ENCODE measurements around the gene SH3PXD2A. TPM values are rescaled to one million over a fixed set of nuclear protein-coding genes. Genes with fewer than 3 reads are reported as not detected.

The SH3PXD2A gene
- total and polyA plus RNA-seq, 2 of the 4 experiments (the other 2 are of a cell fraction) = 6.3 to 23.0 TPM

DNA sequence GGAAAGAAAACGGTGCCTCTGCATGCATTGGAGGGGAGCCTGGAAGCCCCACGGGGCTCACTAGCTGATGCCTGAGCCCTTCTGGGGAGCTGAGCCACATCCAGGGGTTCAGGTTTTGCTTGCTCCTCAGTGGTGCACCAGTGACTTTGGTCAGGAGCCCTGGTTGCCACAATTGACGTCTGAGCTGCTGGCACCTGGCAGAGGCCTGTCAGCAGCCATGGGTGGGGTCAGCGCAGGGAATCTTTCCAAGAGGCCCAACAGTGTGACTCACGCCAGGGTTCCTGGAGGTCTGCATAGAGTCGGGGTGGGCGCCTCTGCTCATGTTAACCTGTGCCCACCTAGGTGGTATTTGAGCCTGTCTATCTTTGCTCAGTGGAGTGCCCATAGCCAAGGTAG, 223.1 kb downstream of the SH3PXD2A start:
- CTCF ChIA-PET = no interaction called here
- Histone ChIP-seq H3K23ac (ENCODE audit: low read depth, low read length) (no peak overlapping the region), H3K27me3 (ENCODE audit: control insufficient read depth, insufficient read depth, low read length) (no peaks in the 10 kb centered on the region), H3K27ac (ENCODE audit: insufficient read depth, low read length) (no peak overlapping the region), H3K4me2 (ENCODE audit: low read depth, low read length) (no peak overlapping the region), H3K4me1 (ENCODE audit: control insufficient read depth, insufficient read depth, low read length) (peaks cover 7% of the 10 kb centered on the region), H4K20me1 (ENCODE audit: insufficient read depth, low read length) (peaks cover 56% of the 10 kb centered on the region), H2BK15ac (ENCODE audit: low read depth, low read length) (no peak overlapping the region), H3K9me1 (ENCODE audit: insufficient read depth, low read length) (peaks cover 21% of the 10 kb centered on the region), H2AFZ (replicated peaks; ENCODE audit: low read length, poor library complexity) (no peak overlapping the region), H3K56ac (ENCODE audit: extremely low read depth, insufficient read depth, low read length) (no peak overlapping the region), H4K8ac (ENCODE audit: low read depth in 2 of 2, low read length in 2 of 2) (no peak overlapping the region), H2BK20ac (ENCODE audit: low read depth, low read length) (no peak overlapping the region), H3K14ac (replicated peaks; ENCODE audit: low read depth, low read length) (no peak overlapping the region), H3K4me3 (ENCODE audit: insufficient read depth, low read depth, low read length) (no peak overlapping the region), H3K9me3 (ENCODE audit: control insufficient read depth, insufficient read depth, low read length) (no peaks in the 10 kb centered on the region), H2BK120ac (ENCODE audit: low read depth, low read length) (no peak overlapping the region), H3K79me1 (ENCODE audit: low read depth in 1 of 2, low read length in 2 of 2) (peaks cover 58 to 90% of the 10 kb centered on the region in 2 experiments), H4K91ac (ENCODE audit: insufficient read depth, low read depth, low read length) (no peak overlapping the region), H4K5ac (ENCODE audit: low read depth, low read length) (no peak overlapping the region), H2AK9ac (replicated peaks; ENCODE audit: low read depth, low read length, poor library complexity) (no peak overlapping the region), H2BK5ac (ENCODE audit: low read depth, low read length, poor library complexity, severe bottlenecking) (no peak overlapping the region), H3K4ac (ENCODE audit: low read depth, low read length) (no peak overlapping the region), H3K36me3 (ENCODE audit: control insufficient read depth, insufficient read depth, low read length) (peaks cover 42% of the 10 kb centered on the region), H3K9ac (ENCODE audit: low read depth, low read length) (no peak overlapping the region), H2AK5ac (ENCODE audit: low read depth, low read length) (no peak overlapping the region), H3K18ac (ENCODE audit: low read depth, low read length) (no peak overlapping the region)
- in situ Hi-C loops (cut with MboI; ENCODE audit: low sequenced_read_pairs) = no loop called here
- dilution Hi-C loops (cut with HindIII; ENCODE audit: low sequenced_read_pairs, unreplicated experiment) = no loop called here
- POLR2A ChIA-PET (ENCODE audit: unreplicated experiment) = no interaction called here
- WGBS, 2 experiments (ENCODE audit: extremely low coverage in 2 of 2, insufficient read length in 1 of 2) = 84% methylated on average over 5 of the region's 7 CpGs; no CpG with 5 or more reads in 1 of the 2 experiments
- no peak for ATAC-seq (ENCODE audit: low read depth)
- TF ChIP-seq RCOR1 (IDR thresholded peaks at IDR 0.05; ENCODE audit: insufficient replicate concordance, low read length) = no peak
- TF ChIP-seq NFE2L2 (IDR thresholded peaks at IDR 0.05; ENCODE audit: low read depth, low read length) = no peak
- no peak for TF ChIP-seq CEBPB (IDR thresholded peaks at IDR 0.05; ENCODE audit: low read depth, low read length)
- no peak for TF ChIP-seq CHD1 (IDR thresholded peaks at IDR 0.05; ENCODE audit: low read depth, low read length)
- TF ChIP-seq, protein P1, sequence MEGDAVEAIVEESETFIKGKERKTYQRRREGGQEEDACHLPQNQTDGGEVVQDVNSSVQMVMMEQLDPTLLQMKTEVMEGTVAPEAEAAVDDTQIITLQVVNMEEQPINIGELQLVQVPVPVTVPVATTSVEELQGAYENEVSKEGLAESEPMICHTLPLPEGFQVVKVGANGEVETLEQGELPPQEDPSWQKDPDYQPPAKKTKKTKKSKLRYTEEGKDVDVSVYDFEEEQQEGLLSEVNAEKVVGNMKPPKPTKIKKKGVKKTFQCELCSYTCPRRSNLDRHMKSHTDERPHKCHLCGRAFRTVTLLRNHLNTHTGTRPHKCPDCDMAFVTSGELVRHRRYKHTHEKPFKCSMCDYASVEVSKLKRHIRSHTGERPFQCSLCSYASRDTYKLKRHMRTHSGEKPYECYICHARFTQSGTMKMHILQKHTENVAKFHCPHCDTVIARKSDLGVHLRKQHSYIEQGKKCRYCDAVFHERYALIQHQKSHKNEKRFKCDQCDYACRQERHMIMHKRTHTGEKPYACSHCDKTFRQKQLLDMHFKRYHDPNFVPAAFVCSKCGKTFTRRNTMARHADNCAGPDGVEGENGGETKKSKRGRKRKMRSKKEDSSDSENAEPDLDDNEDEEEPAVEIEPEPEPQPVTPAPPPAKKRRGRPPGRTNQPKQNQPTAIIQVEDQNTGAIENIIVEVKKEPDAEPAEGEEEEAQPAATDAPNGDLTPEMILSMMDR (conservative IDR thresholded peaks at IDR 0.05; ENCODE audit: low read depth, low read length) = no peak
- no peak for TF ChIP-seq MXI1 (IDR thresholded peaks at IDR 0.05; ENCODE audit: borderline replicate concordance, low read depth, low read length)
- TF ChIP-seq, protein P2, sequence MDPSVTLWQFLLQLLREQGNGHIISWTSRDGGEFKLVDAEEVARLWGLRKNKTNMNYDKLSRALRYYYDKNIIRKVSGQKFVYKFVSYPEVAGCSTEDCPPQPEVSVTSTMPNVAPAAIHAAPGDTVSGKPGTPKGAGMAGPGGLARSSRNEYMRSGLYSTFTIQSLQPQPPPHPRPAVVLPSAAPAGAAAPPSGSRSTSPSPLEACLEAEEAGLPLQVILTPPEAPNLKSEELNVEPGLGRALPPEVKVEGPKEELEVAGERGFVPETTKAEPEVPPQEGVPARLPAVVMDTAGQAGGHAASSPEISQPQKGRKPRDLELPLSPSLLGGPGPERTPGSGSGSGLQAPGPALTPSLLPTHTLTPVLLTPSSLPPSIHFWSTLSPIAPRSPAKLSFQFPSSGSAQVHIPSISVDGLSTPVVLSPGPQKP (IDR thresholded peaks at IDR 0.05; ENCODE audit: borderline replicate concordance, low read depth, low read length) = no peak
- no peak for TF ChIP-seq MAZ (IDR thresholded peaks at IDR 0.05; ENCODE audit: borderline replicate concordance, low read depth, low read length)
- TF ChIP-seq MAFK (IDR thresholded peaks at IDR 0.05; ENCODE audit: low read depth, low read length) = no peak
- TF ChIP-seq POLR2A (IDR thresholded peaks at IDR 0.05; ENCODE audit: low read depth, low read length) = no peak
- TF ChIP-seq RAD21 (IDR thresholded peaks at IDR 0.05; ENCODE audit: low read length) = no peak
- no TSS peak for BruUV-seq (replicated peaks)
- intact Hi-C loops (cut with micrococcal nuclease) = no loop called here
- no peak for DNase-seq
